Esophagus squamous epithelium (tissue), 5 donors: Measurements from ENCODE around the gene LIPH. TPM values are rescaled to one million over a fixed set of nuclear protein-coding genes. Genes with fewer than 3 reads are reported as not detected.

ENCODE experiments used
- DNase-seq: peaks from one replicate; lab custom pipeline; 2025; lab: John Stamatoyannopoulos, UW
- H3K27ac ChIP-seq, 4 donors: fragments of 200-600 bp; sonication (generic); one replicate each; pipeline ENCODE4 v1.5.1; 2016 to 2019; ENCODE audit warnings: mild to moderate bottlenecking in 1 of 4
- H3K27me3 ChIP-seq, 4 donors: fragments of 200-600 bp; sonication (generic); 1 replicate in 3 of 4; 2 replicates in 1 of 4; pipeline versions ENCODE4 v1.5.1 to v1.6.0; 2017 to 2021; ENCODE audit warnings: antibody characterized with exemption in 1 of 4
- H3K36me3 ChIP-seq, 3 donors: fragments of 200-600 bp; sonication (generic); one replicate each; pipeline ENCODE4 v1.5.1; 2016 to 2019
- H3K4me1 ChIP-seq, 3 donors: fragments of 200-600 bp; sonication (generic); one replicate each; pipeline ENCODE4 v1.5.1; 2017 to 2019
- H3K4me3 ChIP-seq, 4 donors: fragments of 200-600 bp; sonication (generic); 1 replicate in 3 of 4; 2 replicates in 1 of 4; pipeline ENCODE4 v1.5.1; 2016 to 2019; ENCODE audit warnings: mild to moderate bottlenecking in 2 of 4, moderate library complexity in 1 of 4
- H3K9me3 ChIP-seq, 3 donors: fragments of 200-600 bp; sonication (generic); one replicate each; pipeline ENCODE4 v1.5.1; 2016 to 2019
- POLR2A ChIP-seq, 4 donors: fragments of 450-650 bp; IDR thresholded peaks; one replicate each; pipeline ENCODE4 v1.6.1; 2017; ENCODE audit warnings: antibody characterized with exemption in 4 of 4, mild to moderate bottlenecking in 4 of 4, moderate library complexity in 3 of 4
- WGBS, 2 donors: methylation state at CpG; one replicate each; pipeline ENCODE4 v1.1.5; 2018; 5-methylcytosine and 5-hydroxymethylcytosine counted together
- intact Hi-C: fragments of 100-400 bp; cut with DNase I; formaldehyde crosslinking; loops from one replicate; pipeline ENCODE4 v1.15.0; 2022
- total RNA-seq, 4 donors: library from RNA; depleted of rRNA; stranded (reverse); fragments of >200 nt; gene quantifications; one replicate each; pipeline ENCODE4 v1.1.0, GENCODE V29; 2016
- TF ChIP-seq, protein P1 (sequence below), 6 experiments: fragments of 450-650 bp in 4 of 6; fragments of 200-600 bp in 2 of 6; sonication (generic) in 2 of 6; IDR thresholded peaks; one replicate each; pipeline ENCODE4 v1.5.1; 2016 to 2019; ENCODE audit warnings: antibody characterized with exemption in 6 of 6, mild to moderate bottlenecking in 4 of 6, moderate library complexity in 4 of 6
- donor health status: DM: yes; HTN: yes; CAD: no.

LIPH gene
- total RNA-seq, 4 donors from 2014 or later, result 5.7 to 11.3 (median 10.8) TPM

DNA sequence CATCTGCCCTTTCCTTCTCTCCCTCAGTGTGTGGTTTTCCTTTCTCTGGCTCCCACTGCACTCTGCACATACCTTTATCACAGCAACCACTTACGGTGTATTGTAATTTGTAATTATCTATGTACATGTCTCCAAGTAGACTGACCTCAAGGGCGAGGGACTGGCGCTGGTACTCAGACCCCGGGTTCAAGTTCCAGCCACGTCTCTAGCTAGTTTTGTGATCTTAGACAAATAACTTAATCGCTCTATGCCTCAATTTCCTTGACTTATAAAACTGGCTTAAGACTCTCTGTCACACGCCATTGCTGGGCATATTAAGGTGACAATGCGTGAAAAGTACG, 33.1 kb upstream of the LIPH start:
- intact Hi-C loops, result no loop called here
- Histone ChIP-seq H3K4me3 (peak overlapping the region; percentile 77 to 94 (median 90)), H3K9me3 (no peaks in the 10 kb centered on the region), H3K27ac (peak overlapping the region; percentile 92 to 99 (median 98)), H3K36me3 (peaks cover 0 to 6% (median 0%) of the 10 kb centered on the region in 3 donors), H3K4me1 (peaks cover 6 to 40% (median 16%) of the 10 kb centered on the region in 3 donors), H3K27me3 (no peaks in the 10 kb centered on the region)
- no peak for TF ChIP-seq POLR2A (IDR thresholded peaks at IDR 0.05)
- TF ChIP-seq, protein P1, sequence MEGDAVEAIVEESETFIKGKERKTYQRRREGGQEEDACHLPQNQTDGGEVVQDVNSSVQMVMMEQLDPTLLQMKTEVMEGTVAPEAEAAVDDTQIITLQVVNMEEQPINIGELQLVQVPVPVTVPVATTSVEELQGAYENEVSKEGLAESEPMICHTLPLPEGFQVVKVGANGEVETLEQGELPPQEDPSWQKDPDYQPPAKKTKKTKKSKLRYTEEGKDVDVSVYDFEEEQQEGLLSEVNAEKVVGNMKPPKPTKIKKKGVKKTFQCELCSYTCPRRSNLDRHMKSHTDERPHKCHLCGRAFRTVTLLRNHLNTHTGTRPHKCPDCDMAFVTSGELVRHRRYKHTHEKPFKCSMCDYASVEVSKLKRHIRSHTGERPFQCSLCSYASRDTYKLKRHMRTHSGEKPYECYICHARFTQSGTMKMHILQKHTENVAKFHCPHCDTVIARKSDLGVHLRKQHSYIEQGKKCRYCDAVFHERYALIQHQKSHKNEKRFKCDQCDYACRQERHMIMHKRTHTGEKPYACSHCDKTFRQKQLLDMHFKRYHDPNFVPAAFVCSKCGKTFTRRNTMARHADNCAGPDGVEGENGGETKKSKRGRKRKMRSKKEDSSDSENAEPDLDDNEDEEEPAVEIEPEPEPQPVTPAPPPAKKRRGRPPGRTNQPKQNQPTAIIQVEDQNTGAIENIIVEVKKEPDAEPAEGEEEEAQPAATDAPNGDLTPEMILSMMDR (IDR thresholded peaks at IDR 0.05), result no peak
- DNase-seq, result no peak
- WGBS, 2 donors, result 40 to 46% methylated on average over 9 of the region's 9 CpGs

DNA sequence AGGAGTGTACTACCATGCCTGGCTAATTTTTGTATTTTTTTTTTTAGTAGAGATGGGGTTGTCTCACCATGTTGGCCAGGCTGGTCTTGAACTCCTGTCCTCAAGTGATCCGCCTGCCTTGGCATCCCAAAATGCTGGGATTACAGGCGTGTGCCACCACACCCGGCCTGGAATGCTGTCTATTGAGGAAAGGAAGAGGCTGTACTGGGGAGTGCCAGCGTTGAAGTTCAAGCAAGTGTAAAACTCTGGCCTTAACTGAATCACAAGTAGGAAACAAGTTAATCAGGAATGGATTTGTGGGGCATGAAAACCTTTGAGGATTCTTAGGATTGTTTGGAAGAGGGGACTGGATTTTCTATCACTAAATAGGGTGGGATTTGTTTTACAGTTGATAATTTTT, 32.3 kb upstream of the LIPH start:
- intact Hi-C loops, result no loop called here
- 48% methylated on average over 4 of the region's 4 CpGs; no CpG with 5 or more reads in 1 of the 2 donors for WGBS, 2 donors
- Histone ChIP-seq H3K4me3 (no peak overlapping the region), H3K4me1 (peaks cover 6 to 40% (median 16%) of the 10 kb centered on the region in 3 donors), H3K9me3 (no peaks in the 10 kb centered on the region), H3K36me3 (no peaks in the 10 kb centered on the region), H3K27me3 (no peaks in the 10 kb centered on the region), H3K27ac (peak overlapping the region in 3 of 4 donors; percentile 97 to 99 (median 98))
- DNase-seq, result no peak
- TF ChIP-seq, protein P1 (IDR thresholded peaks at IDR 0.05), result no peak
- TF ChIP-seq POLR2A (IDR thresholded peaks at IDR 0.05), result no peak

GRCh38 chr3:185583925-185584324, 31.5 kb upstream of the LIPH start:
- Histone ChIP-seq H3K9me3 (no peaks in the 10 kb centered on the region), H3K4me1 (peaks cover 6 to 37% (median 16%) of the 10 kb centered on the region in 3 donors), H3K27ac (no peak overlapping the region), H3K4me3 (no peak overlapping the region), H3K36me3 (no peaks in the 10 kb centered on the region), H3K27me3 (no peaks in the 10 kb centered on the region)
- 76 to 79% methylated on average over 5 to 6 of the region's 6 CpGs for WGBS, 2 donors
- no peak for DNase-seq
- intact Hi-C loops, result no loop called here
- no peak for TF ChIP-seq POLR2A (IDR thresholded peaks at IDR 0.05)
- TF ChIP-seq, protein P1 (IDR thresholded peaks at IDR 0.05), result no peak

DNA sequence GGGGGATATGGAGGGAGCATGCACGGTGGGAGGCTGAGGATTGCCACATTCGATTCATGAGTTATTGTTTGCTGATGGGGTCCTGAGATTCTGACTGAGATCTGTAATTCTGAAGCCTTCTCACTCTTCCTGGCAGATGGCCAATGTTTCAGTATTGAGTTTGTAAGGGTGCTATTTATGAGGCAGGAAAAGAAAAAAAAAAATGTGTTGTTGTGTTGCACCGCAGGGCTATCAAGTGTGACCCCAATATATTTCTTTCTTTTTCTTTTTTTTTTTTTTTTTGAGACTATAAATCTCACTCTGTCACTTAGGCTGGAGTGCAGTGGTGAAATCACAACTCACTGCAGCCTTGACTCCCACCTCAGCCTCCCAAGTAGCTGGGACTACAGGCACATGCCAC, 30.5 kb upstream of the LIPH start:
- H3K4me3 ChIP-seq, result no peak overlapping the region
- H3K27me3 ChIP-seq, result no peaks in the 10 kb centered on the region
- WGBS, 2 donors, result 26 to 31% methylated on average over 3 of the region's 3 CpGs
- H3K9me3 ChIP-seq, result no peaks in the 10 kb centered on the region
- no peaks in the 10 kb centered on the region for H3K36me3 ChIP-seq
- H3K4me1 ChIP-seq, result peaks cover 6 to 27% (median 7%) of the 10 kb centered on the region in 3 donors
- H3K27ac ChIP-seq, result no peak overlapping the region
- DNase-seq, result no peak
- intact Hi-C loops, result no loop called here
- no peak for TF ChIP-seq POLR2A (IDR thresholded peaks at IDR 0.05)
- TF ChIP-seq, protein P1 (IDR thresholded peaks at IDR 0.05), result no peak

DNA sequence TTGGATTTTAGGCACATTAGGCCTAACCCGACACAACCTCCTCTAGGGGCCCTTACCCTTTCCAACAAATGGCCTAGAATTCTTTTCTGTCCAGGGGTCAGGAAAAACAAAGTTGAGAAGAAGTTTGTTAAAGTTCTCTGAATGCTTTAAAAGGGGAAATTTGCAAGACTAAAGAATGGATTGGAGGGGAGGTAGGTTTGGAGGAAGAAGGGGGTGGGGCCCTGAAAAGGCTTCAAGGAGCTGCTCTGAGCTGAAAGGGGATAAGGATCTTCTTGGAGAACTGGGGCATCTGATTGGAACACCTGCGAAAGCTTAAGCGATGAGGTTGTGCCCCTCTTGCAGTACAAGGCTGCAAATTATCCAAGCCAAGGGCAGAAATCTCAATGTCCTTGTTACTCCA, 29.8 kb upstream of the LIPH start:
- no peak for TF ChIP-seq POLR2A (IDR thresholded peaks at IDR 0.05)
- TF ChIP-seq, protein P1 (IDR thresholded peaks at IDR 0.05), result no peak
- no peaks in the 10 kb centered on the region for H3K27me3 ChIP-seq
- no peak overlapping the region for H3K4me3 ChIP-seq
- H3K36me3 ChIP-seq, result no peaks in the 10 kb centered on the region
- peaks cover 5 to 20% (median 6%) of the 10 kb centered on the region in 3 donors for H3K4me1 ChIP-seq
- H3K27ac ChIP-seq, result no peak overlapping the region
- DNase-seq, result no peak
- H3K9me3 ChIP-seq, result no peaks in the 10 kb centered on the region
- intact Hi-C loops, result no loop called here
- 58 to 71% methylated on average over 3 of the region's 3 CpGs for WGBS, 2 donors
